22Rv1 (cell line): ENCODE measurements around the gene COG5.

Experiments used
- ZFX ChIP-seq: fragments of 450-650 bp; IDR thresholded peaks from 2 replicates; pipeline ENCODE4 v1.6.1; 2017; ENCODE audit warnings: antibody characterized with exemption, borderline replicate concordance
- TF ChIP-seq, protein P1 (sequence below): fragments of 450-650 bp; IDR thresholded peaks from 2 replicates; pipeline ENCODE4 v1.5.1; 2017; ENCODE audit warnings: mild to moderate bottlenecking

DNA sequence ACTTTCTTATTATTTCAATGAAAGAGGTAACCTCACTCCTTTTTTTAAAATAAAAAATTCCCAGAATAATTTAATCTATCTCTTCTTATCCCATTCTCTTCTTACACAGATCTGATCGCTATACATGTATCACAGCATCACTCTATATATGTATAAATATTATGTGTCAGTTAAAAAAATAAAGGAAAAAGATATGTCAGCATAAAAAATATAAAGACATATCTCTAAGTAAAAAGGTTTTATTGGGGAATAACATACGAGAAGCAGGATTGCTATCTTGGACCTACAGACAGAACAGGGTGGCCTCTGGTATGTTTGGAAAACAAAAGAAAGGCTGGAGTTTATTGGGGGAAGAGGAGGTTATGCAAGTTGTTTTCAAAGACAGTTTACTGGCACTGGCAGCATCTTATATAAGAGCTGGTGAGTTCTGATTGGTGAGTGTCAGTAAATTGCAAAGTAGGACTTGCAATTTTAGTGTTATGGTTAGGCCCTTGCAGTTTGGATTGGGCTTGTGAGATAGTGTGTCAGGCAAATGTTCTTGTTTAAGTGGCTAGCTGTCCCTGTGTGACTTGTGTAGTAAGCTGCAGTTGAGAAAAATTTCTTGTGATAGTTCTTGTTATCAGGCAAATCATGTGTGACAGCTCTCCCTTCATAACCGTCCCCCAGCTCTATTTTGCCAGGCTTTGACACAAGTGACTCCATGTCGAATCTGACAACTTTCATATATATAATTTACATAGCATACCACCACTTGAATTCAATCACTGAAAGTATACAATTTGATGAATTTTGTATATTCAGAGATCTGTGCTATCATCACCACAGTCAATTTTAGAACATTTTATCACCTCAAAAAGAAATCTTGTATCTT, 276.7 kb downstream of the COG5 start:
- TF ChIP-seq, protein P1, sequence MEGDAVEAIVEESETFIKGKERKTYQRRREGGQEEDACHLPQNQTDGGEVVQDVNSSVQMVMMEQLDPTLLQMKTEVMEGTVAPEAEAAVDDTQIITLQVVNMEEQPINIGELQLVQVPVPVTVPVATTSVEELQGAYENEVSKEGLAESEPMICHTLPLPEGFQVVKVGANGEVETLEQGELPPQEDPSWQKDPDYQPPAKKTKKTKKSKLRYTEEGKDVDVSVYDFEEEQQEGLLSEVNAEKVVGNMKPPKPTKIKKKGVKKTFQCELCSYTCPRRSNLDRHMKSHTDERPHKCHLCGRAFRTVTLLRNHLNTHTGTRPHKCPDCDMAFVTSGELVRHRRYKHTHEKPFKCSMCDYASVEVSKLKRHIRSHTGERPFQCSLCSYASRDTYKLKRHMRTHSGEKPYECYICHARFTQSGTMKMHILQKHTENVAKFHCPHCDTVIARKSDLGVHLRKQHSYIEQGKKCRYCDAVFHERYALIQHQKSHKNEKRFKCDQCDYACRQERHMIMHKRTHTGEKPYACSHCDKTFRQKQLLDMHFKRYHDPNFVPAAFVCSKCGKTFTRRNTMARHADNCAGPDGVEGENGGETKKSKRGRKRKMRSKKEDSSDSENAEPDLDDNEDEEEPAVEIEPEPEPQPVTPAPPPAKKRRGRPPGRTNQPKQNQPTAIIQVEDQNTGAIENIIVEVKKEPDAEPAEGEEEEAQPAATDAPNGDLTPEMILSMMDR, result no peak
- no peak for TF ChIP-seq ZFX
